ENCODE data around the gene KCNQ5. TPM values are rescaled to one million over a fixed set of nuclear protein-coding genes. Genes with fewer than 3 reads are reported as not detected.
"Not testable (repeated sequence)": the region's sequence is repeated elsewhere in the genome, so short reads cannot be mapped to it uniquely, and the experiment has no call there.

Gene KCNQ5
- total RNA-seq, 1 donor from 2014 or later = 3.5 TPM

- peak; percentile 15 for DNase-seq (ENCODE audit: low read depth)
Measured at GRCh38 chr6:72894091-72894490, 272.2 kb downstream of the KCNQ5 start.

GRCh38 chr6:72898313-72898712 is 276.4 kb downstream of the KCNQ5 start:
- DNase-seq (ENCODE audit: low read depth) = not testable (repeated sequence)

- DNase-seq (ENCODE audit: low read depth) = no peak
Measured at GRCh38 chr6:72905705-72906478, 284.0 kb downstream of the KCNQ5 start.

GRCh38 chr6:72911463-72912155 is 289.7 kb downstream of the KCNQ5 start:
- peak; percentile 60 for DNase-seq (ENCODE audit: low read depth)

- DNase-seq (ENCODE audit: low read depth) = no peak
Measured at GRCh38 chr6:72913797-72914196, 291.9 kb downstream of the KCNQ5 start.

GRCh38 chr6:72916298-72916697 is 294.4 kb downstream of the KCNQ5 start:
- no peak for DNase-seq (ENCODE audit: low read depth)

- no peak for DNase-seq (ENCODE audit: low read depth)
Measured at GRCh38 chr6:72916906-72917305, 295.0 kb downstream of the KCNQ5 start.

GRCh38 chr6:72922401-72922800 is 300.5 kb downstream of the KCNQ5 start:
- DNase-seq (ENCODE audit: low read depth) = no peak

GRCh38 chr6:72925136-72925535 is 303.3 kb downstream of the KCNQ5 start:
- no peak for DNase-seq (ENCODE audit: low read depth)

- DNase-seq (ENCODE audit: low read depth) = no peak
Measured at GRCh38 chr6:72930556-72931132, 308.8 kb downstream of the KCNQ5 start.

GRCh38 chr6:72931325-72931887 is 309.5 kb downstream of the KCNQ5 start:
- no peak for DNase-seq (ENCODE audit: low read depth)

- DNase-seq (ENCODE audit: low read depth) = no peak
Measured at GRCh38 chr6:72933233-72933632, 311.4 kb downstream of the KCNQ5 start.

GRCh38 chr6:72936766-72937559 is 315.1 kb downstream of the KCNQ5 start:
- no peak for DNase-seq (ENCODE audit: low read depth)

GRCh38 chr6:72938104-72938503 is 316.2 kb downstream of the KCNQ5 start:
- DNase-seq (ENCODE audit: low read depth) = no peak

- DNase-seq (ENCODE audit: low read depth) = no peak
Measured at GRCh38 chr6:72939004-72939403, 317.1 kb downstream of the KCNQ5 start.

GRCh38 chr6:72940265-72940664 is 318.4 kb downstream of the KCNQ5 start:
- no peak for DNase-seq (ENCODE audit: low read depth)

GRCh38 chr6:72941263-72941662 is 319.4 kb downstream of the KCNQ5 start:
- no peak for DNase-seq (ENCODE audit: low read depth)

GRCh38 chr6:72941751-72942150 is 319.9 kb downstream of the KCNQ5 start:
- no peak for DNase-seq (ENCODE audit: low read depth)

GRCh38 chr6:72943699-72944098 is 321.8 kb downstream of the KCNQ5 start:
- no peak for DNase-seq (ENCODE audit: low read depth)

- DNase-seq (ENCODE audit: low read depth) = peak; percentile 79
Measured at GRCh38 chr6:72944660-72945059, 322.8 kb downstream of the KCNQ5 start.

- no peak for DNase-seq (ENCODE audit: low read depth)
Measured at GRCh38 chr6:72946774-72947173, 324.9 kb downstream of the KCNQ5 start.
